Right lobe of liver (tissue), 4 donors: Measurements from ENCODE around the gene PDE4C.

Source experiments
- POLR2A ChIP-seq: fragments of 450-650 bp; IDR thresholded peaks from one replicate; pipeline ENCODE4 v1.6.1; 2017; ENCODE audit warnings: antibody characterized with exemption, mild to moderate bottlenecking
- TF ChIP-seq, protein P1 (sequence below), 4 donors: fragments of 200-600 bp in 3 of 4; fragments of 450-650 bp in 1 of 4; IDR thresholded peaks; one replicate each; pipeline versions ENCODE4 v1.5.1 to v1.8.0; 2016 to 2022; ENCODE audit warnings: antibody characterized with exemption in 4 of 4, mild to moderate bottlenecking in 2 of 4
- donor health status: DM: no; HTN: no; CAD: no.
- donor health status: DM: no; HTN: no; CAD: no.
- donor health status: DM: no; HTN: yes; CAD: no.

DNA sequence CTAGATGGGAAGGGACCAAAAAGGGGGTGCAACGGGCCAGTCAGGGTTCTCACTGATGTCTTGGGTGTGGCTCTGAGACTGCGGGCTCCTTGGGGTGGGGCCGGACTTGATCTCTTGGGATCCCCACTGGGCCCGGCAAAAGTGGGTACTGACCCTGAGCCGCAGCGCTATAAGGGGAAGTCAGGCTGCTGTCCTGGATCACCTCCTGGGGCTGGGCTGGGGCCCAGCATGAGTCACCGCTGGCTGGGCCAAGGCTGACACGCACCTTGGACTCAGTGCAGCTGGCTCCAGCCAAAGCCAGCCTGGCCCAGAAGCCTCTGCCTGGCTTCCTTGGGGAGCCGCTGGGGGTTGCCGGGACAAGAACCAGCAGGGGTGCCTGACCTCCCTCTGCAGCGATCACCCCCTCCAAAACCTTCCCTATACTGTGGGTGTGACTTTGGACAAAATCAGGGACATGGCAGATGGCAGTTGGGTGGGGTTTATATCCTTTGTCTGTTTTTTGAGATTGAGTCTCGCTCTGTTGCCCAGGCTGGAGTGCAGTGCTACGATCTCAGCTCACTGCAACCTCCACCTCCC lies 48.6 kb upstream of the PDE4C start:
- TF ChIP-seq, protein P1, sequence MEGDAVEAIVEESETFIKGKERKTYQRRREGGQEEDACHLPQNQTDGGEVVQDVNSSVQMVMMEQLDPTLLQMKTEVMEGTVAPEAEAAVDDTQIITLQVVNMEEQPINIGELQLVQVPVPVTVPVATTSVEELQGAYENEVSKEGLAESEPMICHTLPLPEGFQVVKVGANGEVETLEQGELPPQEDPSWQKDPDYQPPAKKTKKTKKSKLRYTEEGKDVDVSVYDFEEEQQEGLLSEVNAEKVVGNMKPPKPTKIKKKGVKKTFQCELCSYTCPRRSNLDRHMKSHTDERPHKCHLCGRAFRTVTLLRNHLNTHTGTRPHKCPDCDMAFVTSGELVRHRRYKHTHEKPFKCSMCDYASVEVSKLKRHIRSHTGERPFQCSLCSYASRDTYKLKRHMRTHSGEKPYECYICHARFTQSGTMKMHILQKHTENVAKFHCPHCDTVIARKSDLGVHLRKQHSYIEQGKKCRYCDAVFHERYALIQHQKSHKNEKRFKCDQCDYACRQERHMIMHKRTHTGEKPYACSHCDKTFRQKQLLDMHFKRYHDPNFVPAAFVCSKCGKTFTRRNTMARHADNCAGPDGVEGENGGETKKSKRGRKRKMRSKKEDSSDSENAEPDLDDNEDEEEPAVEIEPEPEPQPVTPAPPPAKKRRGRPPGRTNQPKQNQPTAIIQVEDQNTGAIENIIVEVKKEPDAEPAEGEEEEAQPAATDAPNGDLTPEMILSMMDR (IDR thresholded peaks at IDR 0.05): no peak
- TF ChIP-seq POLR2A: no peak
